Femur (tissue), 1 donor: ENCODE data around the gene ABCB11.
"Not testable (repeated sequence)": the region's sequence is repeated elsewhere in the genome, so short reads cannot be mapped to it uniquely, and the experiment has no call there.

Experiments used
- DNase-seq: peaks from one replicate; pipeline ENCODE4 v3.0.0-alpha.2; 2017

The ABCB11 gene

GRCh38 chr2:168926621-168927386 is 104.3 kb downstream of the ABCB11 start:
- no peak for DNase-seq

- DNase-seq: no peak
These were observed 110.5 kb downstream of the ABCB11 start for GRCh38 chr2:168920504-168921157.

GRCh38 chr2:168916331-168916675 is 114.8 kb downstream of the ABCB11 start:
- no peak for DNase-seq

- DNase-seq: no peak
These were observed 115.4 kb downstream of the ABCB11 start for GRCh38 chr2:168915441-168916330.

GRCh38 chr2:168913495-168913894 is 117.6 kb downstream of the ABCB11 start:
- no peak for DNase-seq

- DNase-seq: peak; percentile 68
These were observed 118.2 kb downstream of the ABCB11 start for GRCh38 chr2:168912901-168913369.

- DNase-seq: no peak
These were observed 118.7 kb downstream of the ABCB11 start for GRCh38 chr2:168912466-168912865.

GRCh38 chr2:168910330-168910729 is 120.8 kb downstream of the ABCB11 start:
- DNase-seq: no peak

GRCh38 chr2:168907940-168908662 is 123.0 kb downstream of the ABCB11 start:
- DNase-seq: no peak

GRCh38 chr2:168904358-168904757 is 126.8 kb downstream of the ABCB11 start:
- no peak for DNase-seq

- no peak for DNase-seq
These were observed 127.2 kb downstream of the ABCB11 start for GRCh38 chr2:168903888-168904287.

- no peak for DNase-seq
These were observed 130.1 kb downstream of the ABCB11 start, which contains the start of gene G6PC2 for GRCh38 chr2:168901003-168901402. Gene G6PC2, plus strand, starts transcription at chr2:168901291. Its CDS starts 41 bp downstream, at chr2:168901332.

- DNase-seq: no peak
These were observed 133.7 kb downstream of the ABCB11 start for GRCh38 chr2:168897449-168897848.

- no peak for DNase-seq
These were observed 134.3 kb downstream of the ABCB11 start for GRCh38 chr2:168896783-168897182.

- no peak for DNase-seq
These were observed 135.4 kb downstream of the ABCB11 start for GRCh38 chr2:168895771-168896170.

- DNase-seq: no peak
These were observed 136.4 kb downstream of the ABCB11 start for GRCh38 chr2:168894720-168895119.

GRCh38 chr2:168894101-168894500 is 137.0 kb downstream of the ABCB11 start:
- no peak for DNase-seq

GRCh38 chr2:168892327-168892726 is 138.8 kb downstream of the ABCB11 start:
- no peak for DNase-seq

- DNase-seq: peak; percentile 95
These were observed 140.9 kb downstream of the ABCB11 start, which contains the start of gene SPC25 for GRCh38 chr2:168890006-168890782. Gene SPC25, minus strand, starts transcription at chr2:168890430. Its CDS starts 911 bp downstream, at chr2:168889519.

- DNase-seq: no peak
These were observed 141.5 kb downstream of the ABCB11 start for GRCh38 chr2:168889635-168890005.

GRCh38 chr2:168884975-168885374 is 146.1 kb downstream of the ABCB11 start:
- DNase-seq: no peak

GRCh38 chr2:168882163-168882562 is 149.0 kb downstream of the ABCB11 start:
- not testable (repeated sequence) for DNase-seq
